MCF 10A (cell line): Measurements from ENCODE around the gene SSNA1. TPM values are rescaled to one million over a fixed set of nuclear protein-coding genes. Genes with fewer than 3 reads are reported as not detected.

Source experiments
- BruUV-seq: library from RNA; stranded (reverse); fragments of 400-500 nt; replicated peaks from 2 replicates; lab custom pipeline; 2021; lab: Mats Ljungman, UMichigan
- CTCF ChIA-PET: fragments of 300-600 bp; sonication (Branson Sonifier 250); formaldehyde crosslinking; extraction: SDS; loops from one replicate; lab custom pipeline; 2021; ENCODE audit warnings: antibody characterized with exemption, inconsistent platforms; lab: Yijun Ruan, JAX
- POLR2A ChIA-PET: fragments of 300-600, 350-650 bp; sonication (Branson Sonifier 250); formaldehyde crosslinking; extraction: SDS; loops from one replicate; lab custom pipeline; 2020; ENCODE audit warnings: antibody characterized with exemption, inconsistent platforms; lab: Yijun Ruan, JAX
- DNase-seq: peaks from one replicate; pipeline ENCODE4 v3.0.0-alpha.2; 2018; ENCODE audit not compliant: unreplicated experiment
- H3K27ac Mint-ChIP-seq: one replicate; pipeline ENCODE4 v1.8.0; 2022; ENCODE audit warnings: mild to moderate bottlenecking, low read depth, mixed read lengths; ENCODE audit not compliant: unreplicated experiment
- H3K27me3 Mint-ChIP-seq: one replicate; pipeline ENCODE4 v1.8.0; 2022; ENCODE audit warnings: mixed read lengths; ENCODE audit not compliant: insufficient read depth, unreplicated experiment
- H3K36me3 Mint-ChIP-seq: one replicate; pipeline ENCODE4 v1.8.0; 2022; ENCODE audit warnings: mild to moderate bottlenecking, moderate library complexity, mixed read lengths; ENCODE audit not compliant: insufficient read depth, unreplicated experiment
- H3K4me1 Mint-ChIP-seq: one replicate; pipeline ENCODE4 v1.8.0; 2022; ENCODE audit warnings: mixed read lengths; ENCODE audit not compliant: insufficient read depth, unreplicated experiment
- H3K4me3 Mint-ChIP-seq: one replicate; pipeline ENCODE4 v1.8.0; 2022; ENCODE audit warnings: mild to moderate bottlenecking, moderate library complexity, mixed read lengths; ENCODE audit not compliant: unreplicated experiment
- H3K9me3 Mint-ChIP-seq: one replicate; pipeline ENCODE4 v1.8.0; 2022; ENCODE audit warnings: mixed read lengths; ENCODE audit not compliant: unreplicated experiment
- CTCF ChIP-seq: fragments of 200-600 bp; IDR thresholded peaks from one replicate; pipeline ENCODE4 v1.8.0; 2022; ENCODE audit warnings: antibody characterized with exemption, mild to moderate bottlenecking; ENCODE audit not compliant: unreplicated experiment
- intact Hi-C: fragments of 100-400 bp; cut with micrococcal nuclease; formaldehyde crosslinking; loops from 2 replicates; pipeline ENCODE4 v1.14.1; 2022
- total RNA-seq: library from RNA; stranded (reverse); gene quantifications from 2 replicates; pipeline ENCODE4 v1.2.3, GENCODE V29; 2022

SSNA1 gene
- total RNA-seq, 1 experiment from 2014 or later: 81.4 TPM

- H3K36me3 Mint-ChIP-seq: peaks cover 5% of the 10 kb centered on the region
- no peaks in the 10 kb centered on the region for H3K9me3 Mint-ChIP-seq
- no peak overlapping the region for H3K4me3 Mint-ChIP-seq
- POLR2A ChIA-PET: interaction anchor here (0.6 to 1.6 kb wide), 2 partner anchors 92 to 238 kb away, joined by 4 read pairs; partner anchors contain the start of gene NSMF
- BruUV-seq: no TSS peak
- DNase-seq: no peak
- CTCF ChIA-PET: no interaction called here
- H3K27me3 Mint-ChIP-seq: no peaks in the 10 kb centered on the region
- H3K27ac Mint-ChIP-seq: no peak overlapping the region
- TF ChIP-seq CTCF: no peak
- intact Hi-C loops: loop anchor here (10.0 kb wide), 2 partner anchors 47 to 177 kb away; partner anchors contain the start of genes LRRC26, NPDC1 and TMEM210
- peaks cover 10% of the 10 kb centered on the region for H3K4me1 Mint-ChIP-seq
Measured at GRCh38 chr9:137221506-137222111, 33.1 kb downstream of the SSNA1 start.

- ChIA-PET CTCF (interaction anchor here (0.7 to 5.6 kb wide), 3 partner anchors 15 to 33 kb away, joined by 3 to 36 read pairs (median 3); no protein-coding TSS in a partner anchor), POLR2A (interaction anchor here (0.6 to 6.3 kb wide), 16 partner anchors 8 to 361 kb away, joined by 3 to 73 read pairs (median 6); partner anchors contain the start of genes ANAPC2, EXD3, MAN1B1 and NDOR1)
- peaks cover 1% of the 10 kb centered on the region for H3K36me3 Mint-ChIP-seq
- no peak for TF ChIP-seq CTCF
- peak within 1 kb of the TSS; percentile 61 for H3K27ac Mint-ChIP-seq
- H3K27me3 Mint-ChIP-seq: no peaks in the 10 kb centered on the region
- DNase-seq: no peak
- peaks cover 10% of the 10 kb centered on the region for H3K4me1 Mint-ChIP-seq
- intact Hi-C loops: loop anchor here (10.0 kb wide), 2 partner anchors 48 to 178 kb away; partner anchors contain the start of genes LRRC26, NPDC1 and TMEM210
- BruUV-seq: no TSS peak
- H3K4me3 Mint-ChIP-seq: peak within 1 kb of the TSS; percentile 83
- no peaks in the 10 kb centered on the region for H3K9me3 Mint-ChIP-seq
Measured at GRCh38 chr9:137222190-137223077, 34.0 kb downstream of the SSNA1 start, which contains the start of gene RNF208. Gene RNF208 (minus strand): TSS chr9:137222240. CDS start chr9:137221212, 1,028 bp downstream.

GRCh38 chr9:137223078-137223970, 34.8 kb downstream of the SSNA1 start:
- TF ChIP-seq CTCF: no peak
- BruUV-seq: no TSS peak
- H3K4me1 Mint-ChIP-seq: peaks cover 15% of the 10 kb centered on the region
- ChIA-PET POLR2A (interaction anchor here (0.6 to 6.3 kb wide), 20 partner anchors 8 to 814 kb away, joined by 3 to 73 read pairs (median 5); partner anchors contain the start of genes ANAPC2, EXD3, MAN1B1 and NDOR1), CTCF (interaction anchor here (0.6 to 5.6 kb wide), 4 partner anchors 14 to 858 kb away, joined by 3 to 36 read pairs (median 3); no protein-coding TSS in a partner anchor)
- H3K36me3 Mint-ChIP-seq: no peaks in the 10 kb centered on the region
- DNase-seq: peak; percentile 98
- H3K27ac Mint-ChIP-seq: peak overlapping the region; percentile 61
- intact Hi-C loops: loop anchor here (10.0 kb wide), 2 partner anchors 49 to 179 kb away; partner anchors contain the start of genes LRRC26, NPDC1 and TMEM210
- H3K9me3 Mint-ChIP-seq: no peaks in the 10 kb centered on the region
- peak overlapping the region; percentile 83 for H3K4me3 Mint-ChIP-seq
- H3K27me3 Mint-ChIP-seq: no peaks in the 10 kb centered on the region
